NCI-H345 treated with DMSO at 0.1 percent for 48 hours (cell line): ENCODE data around the gene REM2.
A peak's percentile ranks its signal among the peaks of the same experiment; 100 is the strongest.
"Not testable (repeated sequence)": the region's sequence is repeated elsewhere in the genome, so short reads cannot be mapped to it uniquely, and the experiment has no call there.

ENCODE experiments used
- DNase-seq: peaks from one replicate; lab custom pipeline; 2025; ENCODE audit not compliant: unreplicated experiment; lab: John Stamatoyannopoulos, UW

Gene REM2

GRCh38 chr14:22847661-22848341 lies 35.2 kb upstream of the REM2 start:
- no peak for DNase-seq

GRCh38 chr14:22848351-22849164 lies 34.5 kb upstream of the REM2 start:
- no peak for DNase-seq

GRCh38 chr14:22849212-22849819 lies 33.7 kb upstream of the REM2 start:
- no peak for DNase-seq

- no peak for DNase-seq
Observed at GRCh38 chr14:22850944-22851764, 31.9 kb upstream of the REM2 start.

- not testable (repeated sequence) for DNase-seq
Observed at GRCh38 chr14:22852178-22852577, 30.8 kb upstream of the REM2 start.

- DNase-seq: no peak
Observed at GRCh38 chr14:22852599-22852939, 30.5 kb upstream of the REM2 start.

GRCh38 chr14:22852940-22853767 lies 29.9 kb upstream of the REM2 start:
- peak; percentile 38 for DNase-seq

GRCh38 chr14:22854296-22854695 lies 28.7 kb upstream of the REM2 start:
- DNase-seq: not testable (repeated sequence)

GRCh38 chr14:22854963-22855724 lies 27.9 kb upstream of the REM2 start:
- no peak for DNase-seq

GRCh38 chr14:22856428-22856827 lies 26.6 kb upstream of the REM2 start:
- DNase-seq: no peak

GRCh38 chr14:22860377-22860776 lies 22.6 kb upstream of the REM2 start:
- DNase-seq: not testable (repeated sequence)

GRCh38 chr14:22861651-22862050 lies 21.4 kb upstream of the REM2 start:
- DNase-seq: no peak

GRCh38 chr14:22864979-22865378 lies 18.0 kb upstream of the REM2 start:
- no peak for DNase-seq

- DNase-seq: no peak
Observed at GRCh38 chr14:22865424-22866405, 17.3 kb upstream of the REM2 start.

GRCh38 chr14:22866874-22867273 lies 16.1 kb upstream of the REM2 start:
- no peak for DNase-seq

- no peak for DNase-seq
Observed at GRCh38 chr14:22870811-22871223, 12.2 kb upstream of the REM2 start.

- DNase-seq: peak; percentile 73
Observed at GRCh38 chr14:22871224-22872032, 11.6 kb upstream of the REM2 start, which contains the start of gene LRP10. TSS of gene LRP10 (plus strand) at chr14:22871740. CDS start at chr14:22872304, 564 bp downstream.
